Neural progenitor cell (in vitro differentiated cells): ENCODE data around the gene LPAR5. TPM values are rescaled to one million over a fixed set of nuclear protein-coding genes. Genes with fewer than 3 reads are reported as not detected.

Source experiments
- DNase-seq: peaks from one replicate; pipeline ENCODE4 v3.0.0-alpha.2; 2016; ENCODE audit warnings: low spot score
- H2AFZ ChIP-seq: fragments of 200-600 bp; sonication (generic); replicated peaks from 2 replicates; pipeline ENCODE4 v1.6.1; 2016; ENCODE audit warnings: antibody characterized with exemption
- H3F3A ChIP-seq: fragments of 200-600 bp; sonication (generic); 2 replicates; pipeline ENCODE4 v1.6.1; 2016; ENCODE audit warnings: antibody characterized with exemption, low read depth
- H3K27ac ChIP-seq: fragments of 200-600 bp; sonication (generic); 2 replicates; pipeline ENCODE4 v1.5.1; 2016; ENCODE audit warnings: mild to moderate bottlenecking
- H3K27me3 ChIP-seq: fragments of 200-600 bp; sonication (generic); 2 replicates; pipeline ENCODE4 v1.6.1; 2016; ENCODE audit warnings: mild to moderate bottlenecking, moderate library complexity
- H3K36me3 ChIP-seq: fragments of 200-600 bp; sonication (generic); 2 replicates; pipeline ENCODE4 v1.5.1; 2016
- H3K4me1 ChIP-seq: fragments of 200-600 bp; sonication (generic); 2 replicates; pipeline ENCODE4 v1.6.1; 2016; ENCODE audit warnings: mixed run types
- H3K4me2 ChIP-seq: fragments of 200-600 bp; sonication (generic); 2 replicates; pipeline ENCODE4 v1.6.1; 2016
- H3K4me3 ChIP-seq: fragments of 200-600 bp; sonication (generic); 2 replicates; pipeline ENCODE4 v1.5.1; 2016
- H3K79me2 ChIP-seq: fragments of 200-600 bp; sonication (generic); 2 replicates; pipeline ENCODE4 v1.6.1; 2016; ENCODE audit warnings: low read depth
- H3K9ac ChIP-seq: fragments of 200-600 bp; sonication (generic); 2 replicates; pipeline ENCODE4 v1.6.1; 2016
- H3K9me3 ChIP-seq: fragments of 200-600 bp; sonication (generic); 2 replicates; pipeline ENCODE4 v1.5.1; 2016; ENCODE audit warnings: low read depth
- H4K20me1 ChIP-seq: fragments of 200-600 bp; sonication (generic); 2 replicates; pipeline ENCODE4 v1.6.1; 2016; ENCODE audit warnings: low read depth
- H3K27ac Mint-ChIP-seq: 3 replicates; pipeline ENCODE4 v1.8.0; 2021; ENCODE audit warnings: mixed read lengths
- H3K27me3 Mint-ChIP-seq: 2 replicates; pipeline ENCODE4 v1.8.0; 2022; ENCODE audit warnings: low read depth, mild to moderate bottlenecking, inconsistent platforms, moderate library complexity, mixed read lengths; ENCODE audit not compliant: insufficient read depth
- H3K36me3 Mint-ChIP-seq: 3 replicates; pipeline ENCODE4 v1.8.0; 2021; ENCODE audit warnings: mixed read lengths
- H3K4me1 Mint-ChIP-seq: 3 replicates; pipeline ENCODE4 v1.8.0; 2021; ENCODE audit warnings: mixed read lengths
- H3K4me3 Mint-ChIP-seq: 3 replicates; pipeline ENCODE4 v1.8.0; 2021; ENCODE audit warnings: mild to moderate bottlenecking, moderate library complexity, mixed read lengths
- H3K9me3 Mint-ChIP-seq: 3 replicates; pipeline ENCODE4 v1.8.0; 2020; ENCODE audit warnings: mixed read lengths
- EZH2 ChIP-seq: fragments of 200-600 bp; sonication (generic); IDR thresholded peaks from 2 replicates; pipeline ENCODE4 v1.6.1; 2017; ENCODE audit warnings: antibody characterized with exemption, mild to moderate bottlenecking, moderate library complexity
- EZH2phosphoT487 ChIP-seq: fragments of 200-600 bp; sonication (generic); IDR thresholded peaks from 2 replicates; pipeline ENCODE4 v1.6.1; 2017; ENCODE audit warnings: antibody characterized with exemption
- total RNA-seq: library from RNA; depleted of rRNA; stranded (reverse); fragments of >200 nt; gene quantifications from 2 replicates; pipeline ENCODE4 v1.2.3, GENCODE V29; 2015; ENCODE audit warnings: low replicate concordance
- TF ChIP-seq, protein P1 (sequence below): fragments of 200-600 bp; sonication (generic); IDR thresholded peaks from 2 replicates; pipeline ENCODE4 v1.5.1; 2017; ENCODE audit warnings: antibody characterized with exemption, mild to moderate bottlenecking

Gene LPAR5
- total RNA-seq, 1 donor from 2014 or later, result 0.04 TPM

DNA sequence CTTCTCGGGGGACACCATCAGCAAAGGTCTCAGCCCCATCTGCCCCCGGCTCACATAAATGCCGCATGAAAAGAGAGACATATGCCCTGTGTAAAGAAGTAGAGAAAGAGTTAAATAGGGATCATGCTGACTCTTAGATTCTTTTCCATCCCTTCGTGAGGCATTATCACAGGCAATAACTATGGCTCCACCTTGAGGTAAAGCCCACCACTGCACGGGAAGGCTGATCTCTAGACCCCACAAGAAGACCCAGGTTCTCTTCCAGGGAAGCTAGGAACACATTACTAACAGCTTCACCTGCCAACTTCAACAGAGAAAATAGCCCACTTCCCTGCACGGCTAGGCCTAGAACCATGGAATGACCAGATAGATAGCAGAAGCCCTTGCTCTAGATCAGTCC lies 53.6 kb downstream of the LPAR5 start:
- peaks cover 37% of the 10 kb centered on the region for H3K36me3 ChIP-seq
- H3K27me3 Mint-ChIP-seq, result no peaks in the 10 kb centered on the region
- no peaks in the 10 kb centered on the region for H3K9me3 Mint-ChIP-seq
- no peak overlapping the region for H3K4me2 ChIP-seq
- peaks cover 5% of the 10 kb centered on the region for H3K79me2 ChIP-seq
- H3K27me3 ChIP-seq, result no peaks in the 10 kb centered on the region
- no peak overlapping the region for H3K9ac ChIP-seq
- H3K9me3 ChIP-seq, result no peaks in the 10 kb centered on the region
- no peak overlapping the region for H3K27ac Mint-ChIP-seq
- H3K27ac ChIP-seq, result no peak overlapping the region
- TF ChIP-seq, protein P1, sequence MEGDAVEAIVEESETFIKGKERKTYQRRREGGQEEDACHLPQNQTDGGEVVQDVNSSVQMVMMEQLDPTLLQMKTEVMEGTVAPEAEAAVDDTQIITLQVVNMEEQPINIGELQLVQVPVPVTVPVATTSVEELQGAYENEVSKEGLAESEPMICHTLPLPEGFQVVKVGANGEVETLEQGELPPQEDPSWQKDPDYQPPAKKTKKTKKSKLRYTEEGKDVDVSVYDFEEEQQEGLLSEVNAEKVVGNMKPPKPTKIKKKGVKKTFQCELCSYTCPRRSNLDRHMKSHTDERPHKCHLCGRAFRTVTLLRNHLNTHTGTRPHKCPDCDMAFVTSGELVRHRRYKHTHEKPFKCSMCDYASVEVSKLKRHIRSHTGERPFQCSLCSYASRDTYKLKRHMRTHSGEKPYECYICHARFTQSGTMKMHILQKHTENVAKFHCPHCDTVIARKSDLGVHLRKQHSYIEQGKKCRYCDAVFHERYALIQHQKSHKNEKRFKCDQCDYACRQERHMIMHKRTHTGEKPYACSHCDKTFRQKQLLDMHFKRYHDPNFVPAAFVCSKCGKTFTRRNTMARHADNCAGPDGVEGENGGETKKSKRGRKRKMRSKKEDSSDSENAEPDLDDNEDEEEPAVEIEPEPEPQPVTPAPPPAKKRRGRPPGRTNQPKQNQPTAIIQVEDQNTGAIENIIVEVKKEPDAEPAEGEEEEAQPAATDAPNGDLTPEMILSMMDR, result peak; percentile 47
- no peak for TF ChIP-seq EZH2phosphoT487
- no peaks in the 10 kb centered on the region for H3K4me1 ChIP-seq
- H3K36me3 Mint-ChIP-seq, result peaks cover 49% of the 10 kb centered on the region
- H3K4me1 Mint-ChIP-seq, result no peaks in the 10 kb centered on the region
- H3K4me3 ChIP-seq, result no peak overlapping the region
- H3F3A ChIP-seq, result peaks cover 34% of the 10 kb centered on the region
- H4K20me1 ChIP-seq, result peaks cover 31% of the 10 kb centered on the region
- no peak overlapping the region for H3K4me3 Mint-ChIP-seq
- DNase-seq, result peak; percentile 47
- no peak overlapping the region for H2AFZ ChIP-seq

DNA sequence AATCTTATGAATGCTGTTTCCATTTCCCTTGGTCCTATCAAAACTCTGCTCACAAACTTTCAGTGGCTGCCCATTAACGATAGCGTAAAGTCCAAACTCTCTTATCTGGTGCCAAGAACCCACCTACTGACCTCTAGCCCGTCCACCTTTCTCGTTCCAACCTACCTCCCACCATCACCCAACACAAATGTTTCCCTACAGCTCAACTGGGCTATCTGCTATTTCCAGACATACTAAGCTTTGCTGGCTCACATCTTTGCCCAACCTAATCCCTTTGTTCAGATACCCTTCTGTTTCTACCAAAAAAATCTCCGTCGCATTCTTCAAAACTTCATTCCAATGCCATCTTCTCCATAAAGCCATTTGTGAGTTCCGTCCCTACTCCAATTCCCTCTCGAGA lies 60.1 kb downstream of the LPAR5 start:
- Histone ChIP-seq H3F3A (peaks cover 62% of the 10 kb centered on the region), H3K27ac (no peak overlapping the region), H3K4me1 (no peaks in the 10 kb centered on the region), H2AFZ (no peak overlapping the region), H3K9me3 (no peaks in the 10 kb centered on the region), H3K36me3 (peaks cover 34% of the 10 kb centered on the region), H3K27me3 (no peaks in the 10 kb centered on the region), H4K20me1 (peaks cover 12% of the 10 kb centered on the region), H3K79me2 (no peaks in the 10 kb centered on the region), H3K4me2 (no peak overlapping the region), H3K9ac (no peak overlapping the region), H3K4me3 (no peak overlapping the region)
- TF ChIP-seq EZH2 (no peak), EZH2phosphoT487 (no peak)
- TF ChIP-seq, protein P1, result no peak
- Mint-ChIP-seq H3K27ac (no peak overlapping the region), H3K4me3 (no peak overlapping the region), H3K27me3 (no peaks in the 10 kb centered on the region), H3K4me1 (no peaks in the 10 kb centered on the region), H3K9me3 (no peaks in the 10 kb centered on the region), H3K36me3 (peaks cover 48% of the 10 kb centered on the region)
- no peak for DNase-seq

DNA sequence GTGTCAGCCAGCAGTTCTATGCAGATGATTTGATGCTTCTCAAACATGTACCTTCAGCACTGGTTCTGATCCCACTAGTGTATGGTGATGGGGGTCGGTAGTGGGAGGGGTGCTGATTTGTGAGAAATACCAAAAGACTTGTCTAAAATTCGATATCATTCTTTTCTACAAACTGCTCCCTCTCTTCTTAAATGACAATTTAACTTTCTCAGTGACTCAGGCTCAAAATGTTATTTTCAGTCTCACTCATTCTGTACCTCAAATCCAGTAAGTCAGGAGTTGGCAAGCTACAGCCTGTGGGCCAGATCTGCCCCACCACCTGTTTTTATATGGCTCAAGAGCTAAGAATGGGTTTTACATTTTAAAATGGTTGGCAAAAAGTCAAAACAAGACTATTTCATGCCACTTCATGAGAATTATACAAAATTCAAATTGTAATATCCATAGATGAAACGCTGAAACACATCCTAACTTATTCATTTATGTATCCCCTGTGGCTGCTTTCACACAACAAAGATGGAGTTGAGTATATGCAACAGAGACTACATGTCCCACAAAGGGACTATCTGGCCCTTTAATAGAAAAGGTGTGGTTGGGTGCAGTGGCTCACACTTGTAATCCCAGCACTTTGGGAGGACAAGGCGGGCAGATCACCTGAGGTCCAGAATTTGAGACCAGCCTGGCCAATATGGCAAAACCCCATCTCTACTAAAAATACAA lies 61.0 kb downstream of the LPAR5 start:
- Histone ChIP-seq H3K79me2 (peaks cover 4% of the 10 kb centered on the region), H3K9me3 (no peaks in the 10 kb centered on the region), H3K4me1 (no peaks in the 10 kb centered on the region), H3K9ac (no peak overlapping the region), H3K36me3 (peaks cover 34% of the 10 kb centered on the region), H4K20me1 (peaks cover 15% of the 10 kb centered on the region), H3F3A (peaks cover 71% of the 10 kb centered on the region), H3K4me3 (no peak overlapping the region), H3K4me2 (no peak overlapping the region), H3K27ac (no peak overlapping the region), H3K27me3 (no peaks in the 10 kb centered on the region), H2AFZ (no peak overlapping the region)
- no peak for DNase-seq
- Mint-ChIP-seq H3K9me3 (no peaks in the 10 kb centered on the region), H3K27ac (no peak overlapping the region), H3K27me3 (no peaks in the 10 kb centered on the region), H3K36me3 (peaks cover 53% of the 10 kb centered on the region), H3K4me3 (no peak overlapping the region), H3K4me1 (no peaks in the 10 kb centered on the region)
- TF ChIP-seq, protein P1, result no peak
- no peak for TF ChIP-seq EZH2
